ENCODE results near the gene TUFT1. TPM values are rescaled to one million over a fixed set of nuclear protein-coding genes. Genes with fewer than 3 reads are reported as not detected.

Gene TUFT1
- total RNA-seq, 1 donor from 2014 or later = 7.0 TPM

DNA sequence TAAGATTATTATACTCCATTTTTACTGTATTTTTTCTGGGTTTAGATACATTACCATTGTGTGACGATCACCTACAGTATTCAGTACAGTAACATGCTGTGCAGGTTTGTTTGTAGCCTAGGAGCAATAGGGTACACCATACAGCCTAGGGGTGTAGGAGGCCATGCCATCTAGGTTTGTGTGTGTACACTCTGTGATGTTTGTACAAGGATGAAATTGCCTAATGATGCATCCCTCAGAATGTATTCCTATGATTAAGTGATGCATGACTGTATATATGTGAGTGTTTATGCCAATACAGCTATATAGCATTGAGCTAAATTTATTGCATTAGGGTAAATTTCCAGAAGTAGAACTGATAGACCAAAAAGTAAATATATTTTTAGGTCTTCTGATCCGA, 23.3 kb downstream of the TUFT1 start:
- no peaks in the 10 kb centered on the region for H3K9me3 Mint-ChIP-seq (ENCODE audit: unreplicated experiment)
- no peak overlapping the region for H3K27ac Mint-ChIP-seq (ENCODE audit: unreplicated experiment)
- TF ChIP-seq CTCF (IDR thresholded peaks at IDR 0.05; ENCODE audit: partially characterized antibody, unreplicated experiment) = no peak
- DNase-seq = no peak
- no peak overlapping the region for H3K4me3 Mint-ChIP-seq (ENCODE audit: unreplicated experiment)
- no peaks in the 10 kb centered on the region for H3K27me3 Mint-ChIP-seq (ENCODE audit: unreplicated experiment)
- peaks cover 13% of the 10 kb centered on the region for H3K4me1 Mint-ChIP-seq (ENCODE audit: low read depth, unreplicated experiment)
- no peaks in the 10 kb centered on the region for H3K36me3 Mint-ChIP-seq (ENCODE audit: unreplicated experiment)

GRCh38 chr1:151565502-151566189, 25.5 kb downstream of the TUFT1 start:
- DNase-seq = no peak
- Mint-ChIP-seq H3K4me3 (ENCODE audit: unreplicated experiment) (no peak overlapping the region), H3K4me1 (ENCODE audit: low read depth, unreplicated experiment) (peaks cover 13% of the 10 kb centered on the region)

DNA sequence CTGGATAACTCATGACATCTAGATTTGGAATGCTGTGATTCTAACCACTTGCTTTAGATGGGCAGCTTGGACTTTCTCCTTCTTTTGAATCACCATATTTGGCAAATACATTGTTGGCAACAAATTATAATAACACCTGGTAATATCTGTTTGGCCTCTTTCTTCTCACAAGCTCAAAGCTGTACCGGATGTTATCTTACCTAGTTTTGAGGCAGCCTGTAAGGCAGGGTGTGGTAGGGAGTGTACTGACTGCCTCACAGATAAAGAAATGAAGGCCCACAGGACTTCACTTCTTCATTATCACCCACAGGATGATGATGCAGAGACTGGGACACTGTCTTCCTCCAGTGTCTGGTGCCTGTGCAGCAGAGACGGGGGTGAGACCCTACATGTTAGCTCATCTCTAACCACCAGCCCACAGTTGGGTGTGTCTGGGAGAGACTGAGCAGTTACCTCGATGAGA, 28.5 kb downstream of the TUFT1 start:
- peaks cover under 1% of the 10 kb centered on the region for H3K36me3 Mint-ChIP-seq (ENCODE audit: unreplicated experiment)
- no peak overlapping the region for H3K27ac Mint-ChIP-seq (ENCODE audit: unreplicated experiment)
- no peak for DNase-seq
- no peak for TF ChIP-seq CTCF (IDR thresholded peaks at IDR 0.05; ENCODE audit: partially characterized antibody, unreplicated experiment)
- peaks cover 13% of the 10 kb centered on the region for H3K4me1 Mint-ChIP-seq (ENCODE audit: low read depth, unreplicated experiment)
- no peak overlapping the region for H3K4me3 Mint-ChIP-seq (ENCODE audit: unreplicated experiment)
- H3K27me3 Mint-ChIP-seq (ENCODE audit: unreplicated experiment) = peaks cover under 1% of the 10 kb centered on the region
- no peaks in the 10 kb centered on the region for H3K9me3 Mint-ChIP-seq (ENCODE audit: unreplicated experiment)

More at GRCh38 chr1:151565502-151566189, 25.5 kb downstream of the TUFT1 start:
- Mint-ChIP-seq H3K9me3 (ENCODE audit: unreplicated experiment) (no peaks in the 10 kb centered on the region), H3K36me3 (ENCODE audit: unreplicated experiment) (no peaks in the 10 kb centered on the region), H3K27me3 (ENCODE audit: unreplicated experiment) (no peaks in the 10 kb centered on the region), H3K27ac (ENCODE audit: unreplicated experiment) (peak overlapping the region; percentile 34)
- no peak for TF ChIP-seq CTCF (IDR thresholded peaks at IDR 0.05; ENCODE audit: partially characterized antibody, unreplicated experiment)

DNA sequence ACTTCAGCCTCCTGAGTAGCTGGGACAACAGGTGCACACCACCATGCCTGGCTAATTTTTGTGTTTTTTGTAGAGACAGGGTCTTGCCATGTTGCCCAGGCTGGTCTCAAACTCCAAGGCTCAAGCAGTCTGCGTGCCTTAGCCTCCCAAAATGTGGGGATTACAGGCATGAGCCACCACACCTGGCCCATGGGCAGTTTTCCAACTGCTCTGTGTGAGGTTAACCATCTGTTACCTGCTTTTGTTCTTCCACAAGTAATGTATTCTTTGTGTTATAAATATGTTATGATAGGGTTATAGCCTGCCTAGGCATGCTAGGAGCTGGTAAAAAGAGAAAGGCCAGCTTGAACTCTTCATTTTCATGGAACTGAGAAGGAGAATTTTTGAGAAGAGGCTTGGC, 30.7 kb downstream of the TUFT1 start:
- H3K4me1 Mint-ChIP-seq (ENCODE audit: low read depth, unreplicated experiment) = peaks cover 5% of the 10 kb centered on the region
- no peak for TF ChIP-seq CTCF (IDR thresholded peaks at IDR 0.05; ENCODE audit: partially characterized antibody, unreplicated experiment)
- H3K4me3 Mint-ChIP-seq (ENCODE audit: unreplicated experiment) = no peak overlapping the region
- H3K27ac Mint-ChIP-seq (ENCODE audit: unreplicated experiment) = no peak overlapping the region
- H3K27me3 Mint-ChIP-seq (ENCODE audit: unreplicated experiment) = peaks cover 2% of the 10 kb centered on the region
- H3K9me3 Mint-ChIP-seq (ENCODE audit: unreplicated experiment) = no peaks in the 10 kb centered on the region
- DNase-seq = no peak
- peaks cover 5% of the 10 kb centered on the region for H3K36me3 Mint-ChIP-seq (ENCODE audit: unreplicated experiment)

Measured in glutamatergic neuron (in vitro differentiated cells).